ENCODE measurements around the gene NR6A1.
"Not testable (repeated sequence)": the region's sequence is repeated elsewhere in the genome, so short reads cannot be mapped to it uniquely, and the experiment has no call there.

The NR6A1 gene

GRCh38 chr9:124762633-124763032 lies 8.5 kb downstream of the NR6A1 start:
- in situ Hi-C loops (cut with MboI; ENCODE audit: low sequenced_read_pairs) = no loop called here

GRCh38 chr9:124761710-124762109 lies 9.4 kb downstream of the NR6A1 start:
- in situ Hi-C loops (cut with MboI; ENCODE audit: low sequenced_read_pairs) = no loop called here

GRCh38 chr9:124761196-124761595 lies 9.9 kb downstream of the NR6A1 start:
- in situ Hi-C loops (cut with MboI; ENCODE audit: low sequenced_read_pairs) = no loop called here

GRCh38 chr9:124760719-124761118 lies 10.4 kb downstream of the NR6A1 start:
- in situ Hi-C loops (cut with MboI; ENCODE audit: low sequenced_read_pairs) = no loop called here

- in situ Hi-C loops (cut with MboI; ENCODE audit: low sequenced_read_pairs) = no loop called here
Observed at GRCh38 chr9:124759327-124759726, 11.8 kb downstream of the NR6A1 start.

GRCh38 chr9:124758691-124759090 lies 12.4 kb downstream of the NR6A1 start:
- in situ Hi-C loops (cut with MboI; ENCODE audit: low sequenced_read_pairs) = no loop called here

- in situ Hi-C loops (cut with MboI; ENCODE audit: low sequenced_read_pairs) = no loop called here
Observed at GRCh38 chr9:124758061-124758460, 13.1 kb downstream of the NR6A1 start.

GRCh38 chr9:124757616-124758015 lies 13.5 kb downstream of the NR6A1 start:
- in situ Hi-C loops (cut with MboI; ENCODE audit: low sequenced_read_pairs) = no loop called here

- in situ Hi-C loops (cut with MboI; ENCODE audit: low sequenced_read_pairs) = no loop called here
Observed at GRCh38 chr9:124756011-124756410, 15.1 kb downstream of the NR6A1 start.

GRCh38 chr9:124755061-124755460 lies 16.1 kb downstream of the NR6A1 start:
- in situ Hi-C loops (cut with MboI; ENCODE audit: low sequenced_read_pairs) = no loop called here

GRCh38 chr9:124754289-124754688 lies 16.8 kb downstream of the NR6A1 start:
- in situ Hi-C loops (cut with MboI; ENCODE audit: low sequenced_read_pairs) = no loop called here

- in situ Hi-C loops (cut with MboI; ENCODE audit: low sequenced_read_pairs) = no loop called here
Observed at GRCh38 chr9:124752967-124753366, 18.1 kb downstream of the NR6A1 start.

GRCh38 chr9:124749781-124750180 lies 21.3 kb downstream of the NR6A1 start:
- in situ Hi-C loops (cut with MboI; ENCODE audit: low sequenced_read_pairs) = no loop called here

- in situ Hi-C loops (cut with MboI; ENCODE audit: low sequenced_read_pairs) = no loop called here
Observed at GRCh38 chr9:124749284-124749683, 21.8 kb downstream of the NR6A1 start.

GRCh38 chr9:124747065-124747464 lies 24.0 kb downstream of the NR6A1 start:
- in situ Hi-C loops (cut with MboI; ENCODE audit: low sequenced_read_pairs) = no loop called here

GRCh38 chr9:124743686-124744348 lies 27.3 kb downstream of the NR6A1 start:
- in situ Hi-C loops (cut with MboI; ENCODE audit: low sequenced_read_pairs) = no loop called here

- in situ Hi-C loops (cut with MboI; ENCODE audit: low sequenced_read_pairs) = no loop called here
Observed at GRCh38 chr9:124742940-124743339, 28.2 kb downstream of the NR6A1 start.

- in situ Hi-C loops (cut with MboI; ENCODE audit: low sequenced_read_pairs) = no loop called here
Observed at GRCh38 chr9:124741662-124742061, 29.4 kb downstream of the NR6A1 start.

GRCh38 chr9:124741149-124741548 lies 30.0 kb downstream of the NR6A1 start:
- in situ Hi-C loops (cut with MboI; ENCODE audit: low sequenced_read_pairs) = no loop called here

- in situ Hi-C loops (cut with MboI; ENCODE audit: low sequenced_read_pairs) = no loop called here
Observed at GRCh38 chr9:124739360-124739759, 31.8 kb downstream of the NR6A1 start.

- in situ Hi-C loops (cut with MboI; ENCODE audit: low sequenced_read_pairs) = not testable (repeated sequence)
Observed at GRCh38 chr9:124738075-124738474, 33.0 kb downstream of the NR6A1 start.

GRCh38 chr9:124735121-124735520 lies 36.0 kb downstream of the NR6A1 start:
- in situ Hi-C loops (cut with MboI; ENCODE audit: low sequenced_read_pairs) = no loop called here

- in situ Hi-C loops (cut with MboI; ENCODE audit: low sequenced_read_pairs) = not testable (repeated sequence)
Observed at GRCh38 chr9:124734741-124735083, 36.4 kb downstream of the NR6A1 start.

Data from HL-60/S4 treated with retinoic acid at 250 ng/mL for 4 days and 3 days (cell line).